HepG2 (cell line): ENCODE results near the gene TST. TPM values are rescaled to one million over a fixed set of nuclear protein-coding genes. Genes with fewer than 3 reads are reported as not detected.
A peak's percentile ranks its signal among the peaks of the same experiment; 100 is the strongest.

Experiments used
- AHR ChIP-seq: IDR thresholded peaks from 2 replicates; pipeline ENCODE4 v1.6.1; 2018; ENCODE audit warnings: missing genetic modification reagents, missing compliant biosample characterization
- ATF7-NPFF ChIP-seq: sonication (generic); formaldehyde crosslinking; IDR thresholded peaks from 2 replicates; pipeline ENCODE4 v1.8.1; 2023; ENCODE audit warnings: mild to moderate bottlenecking, low read depth, missing genetic modification reagents, moderate library complexity
- RFX5 ChIP-seq: IDR thresholded peaks from 2 replicates; pipeline ENCODE4 v1.6.1; 2011; ENCODE audit warnings: low read depth, low read length, improper control_type of control experiment
- SNRNP70 ChIP-seq: fragments of 200-400 bp; formaldehyde crosslinking; IDR thresholded peaks from 2 replicates; pipeline ENCODE4 v1.6.1; 2017; ENCODE audit warnings: mild to moderate bottlenecking, low read depth, low read length, moderate library complexity
- THYN1 ChIP-seq: sonication (generic); formaldehyde crosslinking; IDR thresholded peaks from 2 replicates; pipeline ENCODE4 v1.8.1; 2023; ENCODE audit warnings: low read depth, mild to moderate bottlenecking, moderate library complexity, missing genetic modification reagents, borderline replicate concordance
- ZC3H13 ChIP-seq: sonication (generic); formaldehyde crosslinking; IDR thresholded peaks from 2 replicates; pipeline ENCODE4 v1.8.1; 2023; ENCODE audit warnings: mild to moderate bottlenecking, missing genetic modification reagents, moderate library complexity
- ZNF234 ChIP-seq: sonication (generic); formaldehyde crosslinking; conservative IDR thresholded peaks from 2 replicates; pipeline ENCODE4 v1.5.1; 2020; ENCODE audit warnings: mild to moderate bottlenecking, missing genetic modification reagents
- ZNF333 ChIP-seq: sonication (generic); formaldehyde crosslinking; IDR thresholded peaks from 2 replicates; pipeline ENCODE4 v1.4.0; 2020; ENCODE audit warnings: mild to moderate bottlenecking, missing genetic modification reagents, borderline replicate concordance
- ZNF468 ChIP-seq: sonication (generic); formaldehyde crosslinking; IDR thresholded peaks from 2 replicates; pipeline ENCODE4 v1.8.0; 2022; ENCODE audit warnings: mild to moderate bottlenecking, moderate library complexity, missing genetic modification reagents
- ZNF678 ChIP-seq: sonication (generic); formaldehyde crosslinking; IDR thresholded peaks from 2 replicates; pipeline ENCODE4 v1.4.0; 2020; ENCODE audit warnings: mild to moderate bottlenecking, missing genetic modification reagents
- ZNF781 ChIP-seq: sonication (generic); formaldehyde crosslinking; IDR thresholded peaks from 2 replicates; pipeline ENCODE4 v1.5.1; 2020; ENCODE audit warnings: borderline replicate concordance, mild to moderate bottlenecking, missing genetic modification reagents; ENCODE audit errors: not compliant biosample characterization
- polyA plus RNA-seq, 8 experiments: library from polyadenylated mRNA; depleted of rRNA in 3 of 8; stranded (reverse) in 7 of 8; unstranded in 1 of 8; fragments of >200 nt; fragmentation: Illumina TruSeq in 4 of 8; extraction: Trizol in 4 of 8; gene quantifications; 2 replicates each; pipeline versions ENCODE4 v1.2.1 to v1.2.3, GENCODE V29; 2011 to 2016; ENCODE audit warnings: low read depth in 4 of 8, missing spikeins in 1 of 8, mixed read lengths in 1 of 8; ENCODE audit not compliant: insufficient read depth in 1 of 8
- total RNA-seq, 5 experiments: library from RNA; depleted of rRNA; stranded (reverse); fragments of >200 nt; fragmentation: Illumina TruSeq; extraction: Trizol; gene quantifications; 2 replicates each; pipeline ENCODE4 v1.2.3, GENCODE V29; 2016; ENCODE audit warnings: low read depth in 1 of 5
- TF ChIP-seq, protein P1 (sequence below), 2 experiments: IDR thresholded peaks; 2 replicates each; pipeline ENCODE4 v1.6.1; 2011 to 2012; ENCODE audit warnings: low read length in 2 of 2, borderline replicate concordance in 1 of 2, low read depth in 1 of 2, mild to moderate bottlenecking in 1 of 2, moderate library complexity in 1 of 2
- TF ChIP-seq, protein P2 (sequence below): sonication (generic); formaldehyde crosslinking; conservative IDR thresholded peaks from 2 replicates; pipeline ENCODE4 v1.4.0; 2020; ENCODE audit warnings: missing genetic modification reagents
- TF ChIP-seq, protein P3 (sequence below): sonication (generic); formaldehyde crosslinking; IDR thresholded peaks from 2 replicates; pipeline ENCODE4 v1.4.0; 2020; ENCODE audit warnings: missing genetic modification reagents
- TF ChIP-seq, protein P4 (sequence below), 2 experiments: fragments of 450-650 bp in 1 of 2; sonication (generic) in 1 of 2; formaldehyde crosslinking; IDR thresholded peaks; 2 replicates each; pipeline versions ENCODE4 v1.5.0 to v1.8.0; 2020 to 2022; ENCODE audit warnings: mild to moderate bottlenecking in 1 of 2, missing genetic modification reagents in 1 of 2
- TF ChIP-seq, protein P5 (sequence below): sonication (generic); formaldehyde crosslinking; IDR thresholded peaks from 2 replicates; pipeline ENCODE4 v1.4.0; 2020; ENCODE audit warnings: low read depth, missing genetic modification reagents

Gene TST
- total and polyA plus RNA-seq, 2 of the 13 experiments (the other 11 are each of a cell fraction or from before 2014, with no cell fraction given), result 44.6 to 63.6 TPM

DNA sequence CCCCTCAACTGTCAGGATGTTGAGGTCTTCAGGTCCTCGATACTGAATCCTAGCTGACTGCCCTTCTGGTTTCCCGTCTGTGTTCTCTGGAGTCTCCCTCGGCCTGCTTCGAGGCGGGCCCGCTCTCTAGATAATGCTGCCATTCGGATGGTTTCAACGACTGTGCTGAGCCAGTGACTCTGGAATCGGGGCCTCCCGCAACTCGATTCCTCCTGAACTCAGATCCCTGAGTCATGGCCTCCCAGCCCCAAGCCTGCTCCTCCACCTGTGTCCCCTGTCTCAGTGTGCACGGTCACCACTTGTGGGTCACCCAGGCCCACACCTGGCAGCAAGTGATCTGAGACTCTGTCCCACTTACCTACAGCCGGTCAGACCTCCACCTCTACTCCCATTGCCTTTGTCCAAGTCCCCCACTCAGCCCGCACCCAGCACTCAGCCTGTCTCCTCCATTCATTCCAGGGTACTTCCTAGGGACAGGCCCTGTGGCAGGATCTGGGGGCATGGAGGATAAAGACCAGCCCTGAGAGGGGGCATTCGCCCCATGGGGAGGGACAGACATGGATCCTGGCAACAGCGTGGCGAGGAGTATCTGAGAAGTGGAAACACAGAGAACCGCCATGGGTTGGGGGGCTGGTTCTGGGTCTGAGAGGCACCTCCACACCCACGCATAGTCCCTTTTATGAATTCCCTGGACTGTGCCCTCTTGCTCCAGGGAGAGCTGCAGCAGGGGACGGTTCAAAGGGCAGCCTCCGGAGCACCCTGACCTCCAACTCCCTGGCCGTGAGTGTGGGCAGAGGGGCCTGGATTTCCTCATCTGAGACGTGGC is 14.6 kb upstream of the TST start (continued):
- no peak for TF ChIP-seq ZNF781 (CRISPR knock-in tag)
- TF ChIP-seq, protein P1, sequence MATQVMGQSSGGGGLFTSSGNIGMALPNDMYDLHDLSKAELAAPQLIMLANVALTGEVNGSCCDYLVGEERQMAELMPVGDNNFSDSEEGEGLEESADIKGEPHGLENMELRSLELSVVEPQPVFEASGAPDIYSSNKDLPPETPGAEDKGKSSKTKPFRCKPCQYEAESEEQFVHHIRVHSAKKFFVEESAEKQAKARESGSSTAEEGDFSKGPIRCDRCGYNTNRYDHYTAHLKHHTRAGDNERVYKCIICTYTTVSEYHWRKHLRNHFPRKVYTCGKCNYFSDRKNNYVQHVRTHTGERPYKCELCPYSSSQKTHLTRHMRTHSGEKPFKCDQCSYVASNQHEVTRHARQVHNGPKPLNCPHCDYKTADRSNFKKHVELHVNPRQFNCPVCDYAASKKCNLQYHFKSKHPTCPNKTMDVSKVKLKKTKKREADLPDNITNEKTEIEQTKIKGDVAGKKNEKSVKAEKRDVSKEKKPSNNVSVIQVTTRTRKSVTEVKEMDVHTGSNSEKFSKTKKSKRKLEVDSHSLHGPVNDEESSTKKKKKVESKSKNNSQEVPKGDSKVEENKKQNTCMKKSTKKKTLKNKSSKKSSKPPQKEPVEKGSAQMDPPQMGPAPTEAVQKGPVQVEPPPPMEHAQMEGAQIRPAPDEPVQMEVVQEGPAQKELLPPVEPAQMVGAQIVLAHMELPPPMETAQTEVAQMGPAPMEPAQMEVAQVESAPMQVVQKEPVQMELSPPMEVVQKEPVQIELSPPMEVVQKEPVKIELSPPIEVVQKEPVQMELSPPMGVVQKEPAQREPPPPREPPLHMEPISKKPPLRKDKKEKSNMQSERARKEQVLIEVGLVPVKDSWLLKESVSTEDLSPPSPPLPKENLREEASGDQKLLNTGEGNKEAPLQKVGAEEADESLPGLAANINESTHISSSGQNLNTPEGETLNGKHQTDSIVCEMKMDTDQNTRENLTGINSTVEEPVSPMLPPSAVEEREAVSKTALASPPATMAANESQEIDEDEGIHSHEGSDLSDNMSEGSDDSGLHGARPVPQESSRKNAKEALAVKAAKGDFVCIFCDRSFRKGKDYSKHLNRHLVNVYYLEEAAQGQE (IDR thresholded peaks at IDR 0.05; ENCODE audit: borderline replicate concordance in 1 of 2, low read depth in 1 of 2, low read length in 2 of 2), result no peak
- peak; percentile 66; the same call in 1 of the 2 replicates for TF ChIP-seq ZNF333 (CRISPR knock-in tag)
- TF ChIP-seq ZNF234 (CRISPR knock-in tag), result no peak
- TF ChIP-seq ATF7-NPFF, result no peak
- TF ChIP-seq, protein P2, sequence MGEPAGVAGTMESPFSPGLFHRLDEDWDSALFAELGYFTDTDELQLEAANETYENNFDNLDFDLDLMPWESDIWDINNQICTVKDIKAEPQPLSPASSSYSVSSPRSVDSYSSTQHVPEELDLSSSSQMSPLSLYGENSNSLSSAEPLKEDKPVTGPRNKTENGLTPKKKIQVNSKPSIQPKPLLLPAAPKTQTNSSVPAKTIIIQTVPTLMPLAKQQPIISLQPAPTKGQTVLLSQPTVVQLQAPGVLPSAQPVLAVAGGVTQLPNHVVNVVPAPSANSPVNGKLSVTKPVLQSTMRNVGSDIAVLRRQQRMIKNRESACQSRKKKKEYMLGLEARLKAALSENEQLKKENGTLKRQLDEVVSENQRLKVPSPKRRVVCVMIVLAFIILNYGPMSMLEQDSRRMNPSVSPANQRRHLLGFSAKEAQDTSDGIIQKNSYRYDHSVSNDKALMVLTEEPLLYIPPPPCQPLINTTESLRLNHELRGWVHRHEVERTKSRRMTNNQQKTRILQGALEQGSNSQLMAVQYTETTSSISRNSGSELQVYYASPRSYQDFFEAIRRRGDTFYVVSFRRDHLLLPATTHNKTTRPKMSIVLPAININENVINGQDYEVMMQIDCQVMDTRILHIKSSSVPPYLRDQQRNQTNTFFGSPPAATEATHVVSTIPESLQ (CRISPR knock-in tag), result no peak
- no peak; the same call in 1 of the 2 replicates for TF ChIP-seq THYN1
- TF ChIP-seq, protein P3, sequence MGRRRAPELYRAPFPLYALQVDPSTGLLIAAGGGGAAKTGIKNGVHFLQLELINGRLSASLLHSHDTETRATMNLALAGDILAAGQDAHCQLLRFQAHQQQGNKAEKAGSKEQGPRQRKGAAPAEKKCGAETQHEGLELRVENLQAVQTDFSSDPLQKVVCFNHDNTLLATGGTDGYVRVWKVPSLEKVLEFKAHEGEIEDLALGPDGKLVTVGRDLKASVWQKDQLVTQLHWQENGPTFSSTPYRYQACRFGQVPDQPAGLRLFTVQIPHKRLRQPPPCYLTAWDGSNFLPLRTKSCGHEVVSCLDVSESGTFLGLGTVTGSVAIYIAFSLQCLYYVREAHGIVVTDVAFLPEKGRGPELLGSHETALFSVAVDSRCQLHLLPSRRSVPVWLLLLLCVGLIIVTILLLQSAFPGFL (CRISPR knock-in tag), result no peak
- TF ChIP-seq ZC3H13 (CRISPR knock-in tag), result no peak
- TF ChIP-seq, protein P4, sequence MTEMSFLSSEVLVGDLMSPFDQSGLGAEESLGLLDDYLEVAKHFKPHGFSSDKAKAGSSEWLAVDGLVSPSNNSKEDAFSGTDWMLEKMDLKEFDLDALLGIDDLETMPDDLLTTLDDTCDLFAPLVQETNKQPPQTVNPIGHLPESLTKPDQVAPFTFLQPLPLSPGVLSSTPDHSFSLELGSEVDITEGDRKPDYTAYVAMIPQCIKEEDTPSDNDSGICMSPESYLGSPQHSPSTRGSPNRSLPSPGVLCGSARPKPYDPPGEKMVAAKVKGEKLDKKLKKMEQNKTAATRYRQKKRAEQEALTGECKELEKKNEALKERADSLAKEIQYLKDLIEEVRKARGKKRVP (CRISPR knock-in tag; IDR thresholded peaks at IDR 0.05), result peak in 1 of 2 experiments; percentile 38; a peak in 1 of 4 replicates
- no peak for TF ChIP-seq ZNF678 (CRISPR knock-in tag)
- TF ChIP-seq, protein P5, sequence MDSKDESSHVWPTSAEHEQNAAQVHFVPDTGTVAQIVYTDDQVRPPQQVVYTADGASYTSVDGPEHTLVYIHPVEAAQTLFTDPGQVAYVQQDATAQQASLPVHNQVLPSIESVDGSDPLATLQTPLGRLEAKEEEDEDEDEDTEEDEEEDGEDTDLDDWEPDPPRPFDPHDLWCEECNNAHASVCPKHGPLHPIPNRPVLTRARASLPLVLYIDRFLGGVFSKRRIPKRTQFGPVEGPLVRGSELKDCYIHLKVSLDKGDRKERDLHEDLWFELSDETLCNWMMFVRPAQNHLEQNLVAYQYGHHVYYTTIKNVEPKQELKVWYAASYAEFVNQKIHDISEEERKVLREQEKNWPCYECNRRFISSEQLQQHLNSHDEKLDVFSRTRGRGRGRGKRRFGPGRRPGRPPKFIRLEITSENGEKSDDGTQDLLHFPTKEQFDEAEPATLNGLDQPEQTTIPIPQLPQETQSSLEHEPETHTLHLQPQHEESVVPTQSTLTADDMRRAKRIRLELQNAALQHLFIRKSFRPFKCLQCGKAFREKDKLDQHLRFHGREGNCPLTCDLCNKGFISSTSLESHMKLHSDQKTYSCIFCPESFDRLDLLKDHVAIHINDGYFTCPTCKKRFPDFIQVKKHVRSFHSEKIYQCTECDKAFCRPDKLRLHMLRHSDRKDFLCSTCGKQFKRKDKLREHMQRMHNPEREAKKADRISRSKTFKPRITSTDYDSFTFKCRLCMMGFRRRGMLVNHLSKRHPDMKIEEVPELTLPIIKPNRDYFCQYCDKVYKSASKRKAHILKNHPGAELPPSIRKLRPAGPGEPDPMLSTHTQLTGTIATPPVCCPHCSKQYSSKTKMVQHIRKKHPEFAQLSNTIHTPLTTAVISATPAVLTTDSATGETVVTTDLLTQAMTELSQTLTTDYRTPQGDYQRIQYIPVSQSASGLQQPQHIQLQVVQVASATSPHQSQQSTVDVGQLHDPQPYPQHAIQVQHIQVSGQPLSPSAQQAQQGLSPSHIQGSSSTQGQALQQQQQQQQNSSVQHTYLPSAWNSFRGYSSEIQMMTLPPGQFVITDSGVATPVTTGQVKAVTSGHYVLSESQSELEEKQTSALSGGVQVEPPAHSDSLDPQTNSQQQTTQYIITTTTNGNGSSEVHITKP (CRISPR knock-in tag), result no peak
- no peak for TF ChIP-seq AHR
- TF ChIP-seq ZNF468 (CRISPR knock-in tag), result no peak
- TF ChIP-seq RFX5, result no peak
- TF ChIP-seq SNRNP70, result no peak
